ENCODE results near the gene SEPHS1. TPM values are rescaled to one million over a fixed set of nuclear protein-coding genes. Genes with fewer than 3 reads are reported as not detected.

Gene SEPHS1
- total RNA-seq, 1 donor from 2014 or later, result 52.9 TPM

- no peak for TF ChIP-seq CTCF (IDR thresholded peaks at IDR 0.05)
- Mint-ChIP-seq H3K4me3 (ENCODE audit: unreplicated experiment) (no peak overlapping the region), H3K27me3 (ENCODE audit: low read depth) (no peaks in the 10 kb centered on the region), H3K4me1 (ENCODE audit: low read depth) (no peaks in the 10 kb centered on the region), H3K9me3 (ENCODE audit: low read depth) (no peaks in the 10 kb centered on the region), H3K36me3 (ENCODE audit: low read depth) (no peaks in the 10 kb centered on the region), H3K27ac (ENCODE audit: unreplicated experiment) (no peak overlapping the region)
- no peak for DNase-seq (ENCODE audit: low spot score)
Measured at GRCh38 chr10:13372524-13372923, 24.4 kb upstream of the SEPHS1 start.

- Mint-ChIP-seq H3K9me3 (ENCODE audit: low read depth) (no peaks in the 10 kb centered on the region), H3K27me3 (ENCODE audit: low read depth) (no peaks in the 10 kb centered on the region), H3K36me3 (ENCODE audit: low read depth) (no peaks in the 10 kb centered on the region), H3K4me1 (ENCODE audit: low read depth) (no peaks in the 10 kb centered on the region), H3K4me3 (ENCODE audit: unreplicated experiment) (no peak overlapping the region), H3K27ac (ENCODE audit: unreplicated experiment) (no peak overlapping the region)
- DNase-seq (ENCODE audit: low spot score), result no peak
- TF ChIP-seq CTCF (IDR thresholded peaks at IDR 0.05), result peak; percentile 96
Measured at GRCh38 chr10:13371897-13372470, 23.9 kb upstream of the SEPHS1 start.

GRCh38 chr10:13366891-13367290 is 18.8 kb upstream of the SEPHS1 start:
- Mint-ChIP-seq H3K27ac (ENCODE audit: unreplicated experiment) (no peak overlapping the region), H3K27me3 (ENCODE audit: low read depth) (peaks cover 4% of the 10 kb centered on the region), H3K4me1 (ENCODE audit: low read depth) (no peaks in the 10 kb centered on the region), H3K4me3 (ENCODE audit: unreplicated experiment) (no peak overlapping the region), H3K36me3 (ENCODE audit: low read depth) (no peaks in the 10 kb centered on the region), H3K9me3 (ENCODE audit: low read depth) (no peaks in the 10 kb centered on the region)
- no peak for DNase-seq (ENCODE audit: low spot score)
- TF ChIP-seq CTCF (IDR thresholded peaks at IDR 0.05), result no peak

- Mint-ChIP-seq H3K36me3 (ENCODE audit: low read depth) (no peaks in the 10 kb centered on the region), H3K27ac (ENCODE audit: unreplicated experiment) (no peak overlapping the region), H3K4me1 (ENCODE audit: low read depth) (no peaks in the 10 kb centered on the region), H3K4me3 (ENCODE audit: unreplicated experiment) (no peak overlapping the region), H3K27me3 (ENCODE audit: low read depth) (peaks cover 4% of the 10 kb centered on the region), H3K9me3 (ENCODE audit: low read depth) (no peaks in the 10 kb centered on the region)
- no peak for DNase-seq (ENCODE audit: low spot score)
- no peak for TF ChIP-seq CTCF (IDR thresholded peaks at IDR 0.05)
Measured at GRCh38 chr10:13365831-13366230, 17.7 kb upstream of the SEPHS1 start.

- Mint-ChIP-seq H3K27ac (ENCODE audit: unreplicated experiment) (no peak overlapping the region), H3K27me3 (ENCODE audit: low read depth) (peaks cover 4% of the 10 kb centered on the region)
Measured at GRCh38 chr10:13365243-13365642, 17.1 kb upstream of the SEPHS1 start.

More at GRCh38 chr10:13365243-13365642, 17.1 kb upstream of the SEPHS1 start:
- Mint-ChIP-seq H3K9me3 (ENCODE audit: low read depth) (no peaks in the 10 kb centered on the region), H3K4me1 (ENCODE audit: low read depth) (no peaks in the 10 kb centered on the region), H3K4me3 (ENCODE audit: unreplicated experiment) (no peak overlapping the region), H3K36me3 (ENCODE audit: low read depth) (no peaks in the 10 kb centered on the region)
- TF ChIP-seq CTCF (IDR thresholded peaks at IDR 0.05), result no peak
- no peak for DNase-seq (ENCODE audit: low spot score)
